PC-9 (cell line): ENCODE data around the gene FNDC3B. TPM values are rescaled to one million over a fixed set of nuclear protein-coding genes. Genes with fewer than 3 reads are reported as not detected.
A peak's percentile ranks its signal among the peaks of the same experiment; 100 is the strongest.

ENCODE experiments used
- BruUV-seq: library from RNA; stranded (reverse); fragments of 400-500 nt; replicated peaks from 2 replicates; lab custom pipeline; 2021; lab: Mats Ljungman, UMichigan
- CTCF ChIA-PET: fragments of 300-600 bp; sonication (Branson Sonifier 250); formaldehyde crosslinking; loops from one replicate; lab custom pipeline; 2022; ENCODE audit warnings: antibody characterized with exemption; lab: Charles Lee
- POLR2A ChIA-PET: fragments of 300-600 bp; sonication (Branson Sonifier 250); formaldehyde crosslinking; loops from one replicate; lab custom pipeline; 2022; ENCODE audit warnings: antibody characterized with exemption; ENCODE audit not compliant: unreplicated experiment; lab: Charles Lee
- DNase-seq, 2 experiments: peaks; one replicate each; pipeline versions ENCODE4 v3.0.0 to v3.0.0-alpha.2; 2015 to 2022; ENCODE audit warnings: mixed read lengths in 1 of 2
- H2AFZ ChIP-seq: fragments of 200-600 bp; sonication (generic); 2 replicates; pipeline ENCODE4 v1.8.1; 2017; ENCODE audit warnings: antibody characterized with exemption
- H3F3A ChIP-seq: fragments of 200-600 bp; sonication (generic); 2 replicates; pipeline ENCODE4 v1.8.1; 2017; ENCODE audit warnings: antibody characterized with exemption, mild to moderate bottlenecking, low read depth; ENCODE audit not compliant: insufficient read depth
- H3K27ac ChIP-seq: fragments of 200-600 bp; sonication (generic); 2 replicates; pipeline ENCODE4 v1.6.1; 2016; ENCODE audit warnings: mixed run types
- H3K27me3 ChIP-seq: fragments of 200-600 bp; sonication (generic); 2 replicates; pipeline ENCODE4 v1.6.1; 2016; ENCODE audit warnings: low read depth, mixed run types; ENCODE audit not compliant: insufficient read depth
- H3K36me3 ChIP-seq: fragments of 200-600 bp; sonication (generic); 2 replicates; pipeline ENCODE4 v1.6.1; 2016; ENCODE audit warnings: low read depth, mixed run types
- H3K4me1 ChIP-seq: fragments of 200-600 bp; sonication (generic); replicated peaks from 2 replicates; pipeline ENCODE4 v1.6.1; 2016; ENCODE audit warnings: mixed run types; ENCODE audit not compliant: insufficient read depth
- H3K4me2 ChIP-seq: fragments of 200-600 bp; sonication (generic); 2 replicates; pipeline ENCODE4 v1.6.1; 2017; ENCODE audit warnings: mixed run types
- H3K4me3 ChIP-seq: fragments of 200-600 bp; sonication (generic); 2 replicates; pipeline ENCODE4 v1.6.1; 2016; ENCODE audit warnings: mixed run types
- H3K79me2 ChIP-seq: fragments of 200-600 bp; sonication (generic); 2 replicates; pipeline ENCODE4 v1.6.1; 2017; ENCODE audit warnings: low read depth, mixed run types
- H3K9me2 ChIP-seq: fragments of 200-600 bp; sonication (generic); 2 replicates; pipeline ENCODE4 v1.8.1; 2017; ENCODE audit warnings: mild to moderate bottlenecking; ENCODE audit not compliant: insufficient read depth
- H3K9me3 ChIP-seq: fragments of 200-600 bp; sonication (generic); 2 replicates; pipeline ENCODE4 v1.8.1; 2016; ENCODE audit warnings: low read depth; ENCODE audit not compliant: insufficient read depth
- H4K20me1 ChIP-seq: fragments of 200-600 bp; sonication (generic); 2 replicates; pipeline ENCODE4 v1.8.1; 2017; ENCODE audit not compliant: insufficient read depth
- EZH2 ChIP-seq: fragments of 200-600 bp; sonication (generic); IDR thresholded peaks from 2 replicates; pipeline ENCODE4 v1.8.0; 2017; ENCODE audit warnings: antibody characterized with exemption, low read depth
- intact Hi-C: fragments of 100-400 bp; cut with micrococcal nuclease; formaldehyde crosslinking; loops from one replicate; pipeline ENCODE4 v1.10.0; 2022; ENCODE audit not compliant: unreplicated experiment
- total RNA-seq: library from RNA; stranded (reverse); gene quantifications from 2 replicates; pipeline ENCODE4 v1.2.3, GENCODE V29; 2021
- TF ChIP-seq, protein P1 (sequence below): fragments of 200-600 bp; sonication (generic); conservative IDR thresholded peaks from 2 replicates; pipeline ENCODE4 v1.6.1; 2017; ENCODE audit warnings: mixed run types, antibody characterized with exemption, mild to moderate bottlenecking, moderate library complexity

FNDC3B gene
- total RNA-seq, 1 experiment from 2014 or later: 106 TPM

DNA sequence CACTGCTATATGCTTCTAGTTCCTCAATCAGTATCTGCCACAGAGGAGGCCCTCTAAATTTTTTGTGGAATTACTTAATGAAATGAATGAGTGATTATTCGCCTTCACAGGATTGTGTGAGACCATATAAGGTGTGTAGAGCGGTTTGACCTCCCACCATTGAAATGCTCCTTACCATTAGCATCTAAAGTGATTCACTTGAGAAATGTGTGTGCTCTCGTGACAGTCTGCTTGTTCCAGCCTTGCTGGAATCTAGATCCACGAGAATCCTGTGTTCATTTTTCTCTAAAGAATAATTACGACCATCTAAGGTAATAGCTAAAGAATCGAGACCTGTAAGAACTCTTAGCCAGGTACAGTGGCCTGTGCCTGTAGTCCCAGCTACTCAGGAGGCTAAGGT lies 126.9 kb downstream of the FNDC3B start:
- Histone ChIP-seq H3K79me2 (peaks cover 99% of the 10 kb centered on the region), H3K4me2 (no peak overlapping the region), H3K9me3 (no peaks in the 10 kb centered on the region), H3K36me3 (peaks cover 47% of the 10 kb centered on the region), H3K4me1 (peaks cover 90% of the 10 kb centered on the region), H3K27ac (peak overlapping the region; percentile 40), H3K27me3 (no peaks in the 10 kb centered on the region), H3K9me2 (no peaks in the 10 kb centered on the region), H2AFZ (no peak overlapping the region), H3F3A (peaks cover 93% of the 10 kb centered on the region), H3K4me3 (no peak overlapping the region), H4K20me1 (peaks cover 19% of the 10 kb centered on the region)
- CTCF ChIA-PET: no interaction called here
- BruUV-seq: no TSS peak
- no peak for TF ChIP-seq EZH2
- TF ChIP-seq, protein P1, sequence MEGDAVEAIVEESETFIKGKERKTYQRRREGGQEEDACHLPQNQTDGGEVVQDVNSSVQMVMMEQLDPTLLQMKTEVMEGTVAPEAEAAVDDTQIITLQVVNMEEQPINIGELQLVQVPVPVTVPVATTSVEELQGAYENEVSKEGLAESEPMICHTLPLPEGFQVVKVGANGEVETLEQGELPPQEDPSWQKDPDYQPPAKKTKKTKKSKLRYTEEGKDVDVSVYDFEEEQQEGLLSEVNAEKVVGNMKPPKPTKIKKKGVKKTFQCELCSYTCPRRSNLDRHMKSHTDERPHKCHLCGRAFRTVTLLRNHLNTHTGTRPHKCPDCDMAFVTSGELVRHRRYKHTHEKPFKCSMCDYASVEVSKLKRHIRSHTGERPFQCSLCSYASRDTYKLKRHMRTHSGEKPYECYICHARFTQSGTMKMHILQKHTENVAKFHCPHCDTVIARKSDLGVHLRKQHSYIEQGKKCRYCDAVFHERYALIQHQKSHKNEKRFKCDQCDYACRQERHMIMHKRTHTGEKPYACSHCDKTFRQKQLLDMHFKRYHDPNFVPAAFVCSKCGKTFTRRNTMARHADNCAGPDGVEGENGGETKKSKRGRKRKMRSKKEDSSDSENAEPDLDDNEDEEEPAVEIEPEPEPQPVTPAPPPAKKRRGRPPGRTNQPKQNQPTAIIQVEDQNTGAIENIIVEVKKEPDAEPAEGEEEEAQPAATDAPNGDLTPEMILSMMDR: no peak
- peak in 1 of 2 experiments; percentile 47 for DNase-seq
- POLR2A ChIA-PET: no interaction called here
- intact Hi-C loops: no loop called here

DNA sequence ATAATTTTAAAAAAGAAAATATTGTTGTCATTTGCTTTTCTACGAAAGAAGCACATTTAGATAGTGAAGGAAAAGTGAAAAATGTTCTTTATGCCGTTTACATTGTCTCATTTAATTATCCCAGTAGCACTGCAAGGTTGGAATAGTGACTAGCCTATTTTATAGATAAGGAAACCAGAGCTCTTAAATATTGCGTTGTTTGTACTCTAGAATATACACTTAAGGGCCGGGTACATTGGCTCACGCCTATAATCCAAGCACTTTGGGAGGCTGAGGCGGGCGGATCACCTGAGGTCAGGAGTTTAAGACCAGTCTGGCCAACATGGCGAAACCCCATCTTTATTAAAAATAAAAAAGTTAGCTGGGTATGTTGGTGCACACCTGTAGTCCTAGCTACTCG lies 127.5 kb downstream of the FNDC3B start:
- Histone ChIP-seq H3K4me3 (no peak overlapping the region), H3K9me2 (no peaks in the 10 kb centered on the region), H4K20me1 (peaks cover 18% of the 10 kb centered on the region), H3K36me3 (peaks cover 48% of the 10 kb centered on the region), H3K4me2 (no peak overlapping the region), H3F3A (peaks cover 93% of the 10 kb centered on the region), H3K27ac (peak overlapping the region; percentile 40; the same call in 1 of the 2 replicates), H3K9me3 (no peaks in the 10 kb centered on the region), H3K27me3 (no peaks in the 10 kb centered on the region), H2AFZ (no peak overlapping the region), H3K4me1 (peaks cover 93% of the 10 kb centered on the region), H3K79me2 (peaks cover 99% of the 10 kb centered on the region)
- intact Hi-C loops: no loop called here
- no peak for DNase-seq
- no peak for TF ChIP-seq EZH2
- TF ChIP-seq, protein P1: no peak
- POLR2A ChIA-PET: interaction anchor here (0.6 kb wide), 1 partner anchor 126 kb away, joined by 5 read pairs; no protein-coding TSS in a partner anchor
- no TSS peak for BruUV-seq
- CTCF ChIA-PET: no interaction called here

DNA sequence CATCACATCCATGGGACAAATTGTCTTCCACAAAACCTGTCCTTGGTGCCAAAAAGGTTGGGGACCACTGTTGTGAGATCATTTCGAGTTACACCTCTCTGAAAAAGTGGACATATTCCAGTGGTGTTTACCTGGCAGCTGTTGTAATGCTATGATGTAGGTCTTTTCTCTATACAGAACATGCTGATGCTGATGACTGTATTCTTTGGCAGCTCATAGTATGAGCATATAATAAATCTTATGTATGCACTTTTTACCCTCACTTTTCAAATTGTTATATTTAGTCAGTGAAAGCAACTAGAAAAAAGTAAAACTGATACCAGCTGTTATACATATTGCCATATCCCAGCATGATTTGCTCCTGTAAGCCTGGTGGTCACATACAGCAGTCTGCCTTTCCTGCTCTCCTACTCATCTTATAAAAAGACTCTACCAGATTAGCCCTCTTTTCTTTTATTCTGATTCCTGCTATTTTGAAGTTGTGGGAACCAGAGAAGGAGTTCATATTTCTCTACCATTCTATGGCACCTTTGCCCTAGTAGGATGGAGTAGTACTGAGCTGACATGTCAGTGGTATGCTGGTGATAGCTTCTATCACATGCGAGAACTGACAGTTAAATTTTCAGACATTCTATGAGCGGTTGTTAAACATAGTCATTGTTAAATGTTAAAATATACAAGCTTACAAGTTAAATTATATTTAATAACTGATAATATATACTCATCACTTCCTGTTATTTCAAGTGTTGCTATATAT lies 128.7 kb downstream of the FNDC3B start:
- Histone ChIP-seq H3K36me3 (peaks cover 49% of the 10 kb centered on the region), H3K9me3 (no peaks in the 10 kb centered on the region), H3K9me2 (no peaks in the 10 kb centered on the region), H2AFZ (no peak overlapping the region), H3K4me3 (no peak overlapping the region), H4K20me1 (peaks cover 18% of the 10 kb centered on the region), H3K4me2 (peak overlapping the region; percentile 62), H3F3A (peaks cover 89% of the 10 kb centered on the region), H3K4me1 (peaks cover 93% of the 10 kb centered on the region), H3K27ac (peak overlapping the region; percentile 76), H3K79me2 (peaks cover 99% of the 10 kb centered on the region), H3K27me3 (no peaks in the 10 kb centered on the region)
- no TSS peak for BruUV-seq
- no peak for DNase-seq
- ChIA-PET POLR2A (interaction anchor here (0.6 kb wide), 2 partner anchors 23 to 126 kb away, joined by 7 to 11 read pairs; no protein-coding TSS in a partner anchor), CTCF (no interaction called here)
- intact Hi-C loops: loop anchor here (2.0 kb wide), 1 partner anchor 39 kb away; no protein-coding TSS in a partner anchor
- no peak for TF ChIP-seq EZH2
- TF ChIP-seq, protein P1: no peak
